Measurements from ENCODE around the gene KRT23. TPM values are rescaled to one million over a fixed set of nuclear protein-coding genes. Genes with fewer than 3 reads are reported as not detected.

Gene KRT23
- total RNA-seq, 1 experiment from 2014 or later: not detected

- H4K8ac ChIP-seq (replicated peaks; ENCODE audit: insufficient read length, low read depth, low read length): no peak within 1 kb of the TSS
- H3K27ac ChIP-seq (ENCODE audit: insufficient read length, low read depth, low read length): no peak within 1 kb of the TSS
- no peak within 1 kb of the TSS for H2BK5ac ChIP-seq (ENCODE audit: insufficient read length, low read length)
- no peaks in the 10 kb centered on the region for H4K20me1 ChIP-seq (ENCODE audit: control insufficient read depth, insufficient read depth, insufficient read length)
- no peak within 1 kb of the TSS for H3K4ac ChIP-seq (ENCODE audit: low read depth, low read length)
- no peak for DNase-seq
- no peak within 1 kb of the TSS for H2BK12ac ChIP-seq (ENCODE audit: insufficient read length, low read depth, low read length)
- no peak within 1 kb of the TSS for H3K23ac ChIP-seq (ENCODE audit: insufficient read length, low read depth, low read length)
- no peaks in the 10 kb centered on the region for H3K36me3 Mint-ChIP-seq (ENCODE audit: insufficient read depth in 1 of 3, low read depth in 3 of 3)
- TF ChIP-seq, protein P1, sequence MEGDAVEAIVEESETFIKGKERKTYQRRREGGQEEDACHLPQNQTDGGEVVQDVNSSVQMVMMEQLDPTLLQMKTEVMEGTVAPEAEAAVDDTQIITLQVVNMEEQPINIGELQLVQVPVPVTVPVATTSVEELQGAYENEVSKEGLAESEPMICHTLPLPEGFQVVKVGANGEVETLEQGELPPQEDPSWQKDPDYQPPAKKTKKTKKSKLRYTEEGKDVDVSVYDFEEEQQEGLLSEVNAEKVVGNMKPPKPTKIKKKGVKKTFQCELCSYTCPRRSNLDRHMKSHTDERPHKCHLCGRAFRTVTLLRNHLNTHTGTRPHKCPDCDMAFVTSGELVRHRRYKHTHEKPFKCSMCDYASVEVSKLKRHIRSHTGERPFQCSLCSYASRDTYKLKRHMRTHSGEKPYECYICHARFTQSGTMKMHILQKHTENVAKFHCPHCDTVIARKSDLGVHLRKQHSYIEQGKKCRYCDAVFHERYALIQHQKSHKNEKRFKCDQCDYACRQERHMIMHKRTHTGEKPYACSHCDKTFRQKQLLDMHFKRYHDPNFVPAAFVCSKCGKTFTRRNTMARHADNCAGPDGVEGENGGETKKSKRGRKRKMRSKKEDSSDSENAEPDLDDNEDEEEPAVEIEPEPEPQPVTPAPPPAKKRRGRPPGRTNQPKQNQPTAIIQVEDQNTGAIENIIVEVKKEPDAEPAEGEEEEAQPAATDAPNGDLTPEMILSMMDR (conservative IDR thresholded peaks at IDR 0.05): no peak; the same call in 2 of the 3 replicates
- H2AK5ac ChIP-seq (ENCODE audit: insufficient read length, low read length): no peak within 1 kb of the TSS
- no peak within 1 kb of the TSS for H2BK120ac ChIP-seq (ENCODE audit: low read depth, low read length, poor library complexity, severe bottlenecking)
- H3K9me3 Mint-ChIP-seq: no peaks in the 10 kb centered on the region
- no peak within 1 kb of the TSS for H3K14ac ChIP-seq (ENCODE audit: insufficient read depth, low read length)
- H3K9ac ChIP-seq (ENCODE audit: extremely low read depth, insufficient read length, low read length): no peak within 1 kb of the TSS
- no peak within 1 kb of the TSS for H3K4me2 ChIP-seq (ENCODE audit: insufficient read depth, insufficient read length, low read length)
- no peaks in the 10 kb centered on the region for H3K4me1 ChIP-seq (ENCODE audit: insufficient read depth, low read length)
- H3K56ac ChIP-seq (ENCODE audit: insufficient read length, low read depth, low read length): no peak within 1 kb of the TSS
- H3K27ac Mint-ChIP-seq: no peak within 1 kb of the TSS
- no peaks in the 10 kb centered on the region for H3K79me2 ChIP-seq (ENCODE audit: insufficient read depth, low read length)
- no peak within 1 kb of the TSS for H4K5ac ChIP-seq (ENCODE audit: insufficient read length, low read depth, low read length)
- no peak within 1 kb of the TSS for H2BK15ac ChIP-seq (ENCODE audit: low read depth, low read length)
- no peak within 1 kb of the TSS for H2BK20ac ChIP-seq (ENCODE audit: low read depth, low read length, poor library complexity, severe bottlenecking)
- no peak within 1 kb of the TSS for H4K91ac ChIP-seq (ENCODE audit: insufficient read length, low read depth, low read length)
- peaks cover 11% of the 10 kb centered on the region for H3K27me3 Mint-ChIP-seq (ENCODE audit: low read depth)
- H3K18ac ChIP-seq (ENCODE audit: insufficient read length, low read depth, low read length): no peak within 1 kb of the TSS
- H3K4me3 Mint-ChIP-seq: no peak within 1 kb of the TSS
- no peaks in the 10 kb centered on the region for H3K23me2 ChIP-seq (ENCODE audit: insufficient read length, low read depth, low read length, poor library complexity, severe bottlenecking)
- no peak within 1 kb of the TSS for H3T11ph ChIP-seq (ENCODE audit: low read length)
- H2AFZ ChIP-seq (ENCODE audit: low read length): no peak within 1 kb of the TSS
- WGBS (ENCODE audit: extremely low coverage, insufficient read length, low lambda C conversion rate): no CpG with 5 or more reads among the region's 23 CpGs
- H3K27me3 ChIP-seq (ENCODE audit: insufficient read depth, low read length): no peaks in the 10 kb centered on the region
- H3K79me1 ChIP-seq (ENCODE audit: insufficient read depth, low read depth, low read length, poor library complexity, severe bottlenecking): no peaks in the 10 kb centered on the region
- H3K9me3 ChIP-seq (ENCODE audit: control insufficient read depth, low read depth, low read length): no peaks in the 10 kb centered on the region
- no peaks in the 10 kb centered on the region for H3K4me1 Mint-ChIP-seq
These were observed 52.5 kb downstream of the KRT23 start, which contains the start of gene KRT20 for GRCh38 chr17:40884708-40885512. KRT20 (minus strand) TSS chr17:40885242; CDS start chr17:40885185, 57 bp downstream.

Data from H9 (cell line).